ENCODE results near the gene MRPS12.

- no peak for TF ChIP-seq ZNF8 (CRISPR knock-in tag; IDR thresholded peaks at IDR 0.05)
- TF ChIP-seq CSDC2 (CRISPR knock-in tag; IDR thresholded peaks at IDR 0.05) = no peak
- no peak for TF ChIP-seq ZFP3 (CRISPR knock-in tag; IDR thresholded peaks at IDR 0.05)
Observed at GRCh38 chr19:38892841-38893240, 37.9 kb upstream of the MRPS12 start.

Measured in SK-N-SH treated with all-trans-retinoic acid at 6 μM for 48 hours (cell line).